Left ventricle myocardium superior (tissue), 1 donor: ENCODE measurements around the gene WDFY2. TPM values are rescaled to one million over a fixed set of nuclear protein-coding genes. Genes with fewer than 3 reads are reported as not detected.
A peak's percentile ranks its signal among the peaks of the same experiment; 100 is the strongest.
"Not testable (repeated sequence)": the region's sequence is repeated elsewhere in the genome, so short reads cannot be mapped to it uniquely, and the experiment has no call there.

Experiments used
- ATAC-seq: fragments of 200-7000 bp; cut with Tn5 transposase; one replicate; pipeline ENCODE4 v1.9.1; 2020; ENCODE audit warnings: mild to moderate bottlenecking, moderate library complexity
- DNase-seq: peaks from one replicate; pipeline ENCODE4 v3.0.0-alpha.2; 2020
- intact Hi-C: fragments of 100-400 bp; cut with micrococcal nuclease; formaldehyde crosslinking; loops from one replicate; pipeline ENCODE4 v1.11.0; 2022
- total RNA-seq: library from RNA; stranded (reverse); fragmentation: NEBNext Ultra II Directional; extraction: Animal tissue kit (Norgen Biotek cat#: 25700); gene quantifications from one replicate; pipeline ENCODE4 v1.2.1, GENCODE V29; 2021
- donor health status: DM: no; HTN: yes; CAD: no; lungs with severe emphysema.

WDFY2 gene
- total RNA-seq, 1 donor from 2014 or later = 4.9 TPM

GRCh38 chr13:51624207-51624606 is 39.9 kb downstream of the WDFY2 start:
- no peak for ATAC-seq
- DNase-seq = no peak
- intact Hi-C loops = no loop called here

DNA sequence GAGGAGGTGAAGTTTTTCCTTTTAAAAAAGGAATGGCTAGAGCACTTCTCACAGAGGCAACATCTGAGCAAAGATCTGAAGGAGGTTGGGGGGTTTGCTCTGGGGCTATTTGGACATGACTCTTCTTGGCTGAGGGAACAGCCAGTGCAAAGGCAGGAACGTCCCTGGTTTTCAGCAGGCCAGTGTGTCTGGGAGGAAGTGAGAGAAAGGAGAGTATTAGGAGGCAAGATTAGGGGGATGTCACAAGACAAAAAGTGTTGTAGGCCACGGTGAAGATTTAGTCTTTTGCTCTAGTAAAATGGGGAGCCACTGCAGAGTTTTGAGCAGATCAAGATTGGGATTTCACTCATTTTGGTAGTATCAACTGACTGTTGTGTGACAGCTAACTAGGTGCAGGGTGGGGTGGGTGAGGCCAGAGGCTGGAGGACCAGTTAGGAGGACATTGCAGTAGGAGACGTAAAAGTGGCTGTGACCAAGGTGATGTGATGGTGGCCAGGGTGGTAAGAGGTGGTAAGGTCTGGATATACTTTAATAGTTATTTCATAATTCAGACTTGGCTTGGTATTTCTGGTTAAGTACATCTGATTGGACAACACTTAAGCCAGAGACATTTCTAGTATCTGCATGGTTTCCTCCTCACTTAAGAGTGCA is 40.6 kb downstream of the WDFY2 start:
- no peak for ATAC-seq
- intact Hi-C loops = no loop called here
- DNase-seq = no peak

GRCh38 chr13:51625555-51626345 is 41.5 kb downstream of the WDFY2 start:
- no peak for DNase-seq
- ATAC-seq = peak; percentile 74
- intact Hi-C loops = no loop called here

DNA sequence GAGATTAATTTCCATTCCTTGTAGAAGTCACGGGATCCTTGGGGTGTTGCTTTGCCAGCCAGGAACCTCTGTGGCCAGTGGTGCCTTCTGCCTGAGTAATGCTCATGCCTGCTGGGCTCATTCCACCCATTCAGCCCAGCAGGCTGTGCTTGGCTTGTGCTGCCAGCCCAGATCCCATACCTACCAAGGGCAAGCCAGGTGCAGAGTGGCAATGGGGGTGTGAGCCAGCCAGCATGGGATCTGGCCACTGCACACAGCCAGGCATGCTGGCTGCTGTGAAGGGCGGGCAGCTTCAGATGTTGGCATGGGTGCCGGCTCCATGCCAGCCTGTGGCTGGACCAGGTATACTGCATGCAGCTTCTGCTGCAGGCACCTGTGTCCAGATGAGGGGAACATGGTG is 42.5 kb downstream of the WDFY2 start:
- DNase-seq (peak; percentile 59), ATAC-seq (peak; percentile 75)
- intact Hi-C loops = no loop called here

- intact Hi-C loops = no loop called here
- DNase-seq = no peak
- ATAC-seq = no peak
Measured at GRCh38 chr13:51628059-51628852, 44.0 kb downstream of the WDFY2 start.

GRCh38 chr13:51629491-51630287 is 45.4 kb downstream of the WDFY2 start:
- intact Hi-C loops = no loop called here
- DNase-seq = no peak
- ATAC-seq = no peak

DNA sequence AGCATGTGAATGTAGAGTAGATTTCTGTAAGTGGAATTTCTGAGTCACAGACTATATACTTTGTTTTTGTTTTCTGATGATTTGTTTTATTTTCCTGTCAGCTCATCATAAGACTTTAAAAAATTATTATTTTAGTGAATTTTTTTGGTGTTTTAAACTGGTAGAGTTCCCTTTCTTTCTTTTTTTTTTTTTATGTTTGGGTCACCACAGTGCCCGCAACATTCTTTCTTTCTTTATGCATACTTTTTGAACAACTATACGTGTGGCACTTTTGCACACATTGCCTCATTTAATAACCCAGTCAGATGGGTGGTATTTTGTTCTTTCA is 46.0 kb downstream of the WDFY2 start:
- intact Hi-C loops = no loop called here
- no peak for DNase-seq
- ATAC-seq = no peak

- intact Hi-C loops = no loop called here
- peak; percentile 51 for ATAC-seq
- no peak for DNase-seq
Measured at GRCh38 chr13:51632591-51633362, 48.5 kb downstream of the WDFY2 start.

DNA sequence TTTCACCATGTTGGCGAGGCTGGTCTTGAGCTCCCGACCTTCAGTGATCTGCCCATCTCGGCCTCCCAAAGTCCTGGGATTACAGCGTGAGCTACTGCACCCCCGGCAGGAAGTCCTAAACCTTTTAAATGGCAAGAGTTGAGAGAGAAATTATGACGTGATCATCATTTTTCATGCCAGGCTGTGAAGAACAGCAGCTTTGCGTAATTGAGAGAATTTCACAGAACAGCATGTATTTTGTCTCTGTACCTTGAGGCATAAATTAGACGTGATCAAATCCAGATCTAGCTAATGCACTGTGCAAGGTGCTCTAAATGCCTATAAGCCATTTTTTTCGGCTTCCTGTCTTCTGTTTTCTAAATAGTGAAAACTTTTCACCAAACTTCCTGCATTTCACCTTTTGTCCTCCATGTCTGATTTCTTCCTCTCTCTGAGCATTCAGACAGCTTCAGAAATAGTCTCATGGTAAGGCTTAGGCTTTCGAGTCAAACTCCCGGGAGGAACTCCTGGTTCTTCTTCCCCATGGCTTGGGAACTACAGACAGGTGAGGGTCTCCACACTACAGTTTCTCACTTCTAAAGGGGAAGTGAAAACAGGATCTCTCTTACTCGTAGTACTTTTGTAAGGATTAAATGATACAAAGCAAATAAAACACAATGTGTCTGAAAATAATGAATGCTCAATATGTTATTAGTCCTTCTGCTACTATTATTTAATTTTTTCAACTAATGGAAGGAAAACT is 51.0 kb downstream of the WDFY2 start:
- intact Hi-C loops = no loop called here
- DNase-seq (no peak), ATAC-seq (no peak)

DNA sequence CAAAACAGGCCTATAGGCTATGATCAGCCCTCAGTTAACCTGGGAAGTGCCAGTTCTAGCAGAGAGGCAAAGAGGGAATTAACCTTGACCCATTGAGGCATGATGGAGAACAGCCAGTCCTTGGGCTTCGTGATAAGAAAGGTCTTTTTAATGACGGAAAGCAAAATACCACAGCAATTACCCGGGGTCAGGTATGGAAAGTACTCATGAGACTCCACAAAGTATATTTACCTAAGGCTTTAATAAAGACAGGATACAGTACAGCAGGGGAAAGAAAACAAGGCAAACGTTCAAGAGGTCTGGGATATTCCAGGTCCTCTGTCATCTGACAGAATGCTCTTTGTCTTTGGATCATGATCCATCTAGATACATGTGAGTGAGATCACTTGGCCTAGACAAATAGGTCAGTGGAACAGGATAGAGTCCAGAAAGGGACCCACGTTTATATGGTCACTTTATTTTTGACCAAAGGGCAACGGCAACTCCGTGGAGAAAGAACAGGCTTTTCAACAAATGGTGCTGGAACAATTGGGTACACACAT is 52.2 kb downstream of the WDFY2 start:
- intact Hi-C loops = no loop called here
- peak; percentile 49 for ATAC-seq
- DNase-seq = no peak

- DNase-seq = no peak
- ATAC-seq = no peak
- intact Hi-C loops = no loop called here
Measured at GRCh38 chr13:51637852-51638215, 53.6 kb downstream of the WDFY2 start.

DNA sequence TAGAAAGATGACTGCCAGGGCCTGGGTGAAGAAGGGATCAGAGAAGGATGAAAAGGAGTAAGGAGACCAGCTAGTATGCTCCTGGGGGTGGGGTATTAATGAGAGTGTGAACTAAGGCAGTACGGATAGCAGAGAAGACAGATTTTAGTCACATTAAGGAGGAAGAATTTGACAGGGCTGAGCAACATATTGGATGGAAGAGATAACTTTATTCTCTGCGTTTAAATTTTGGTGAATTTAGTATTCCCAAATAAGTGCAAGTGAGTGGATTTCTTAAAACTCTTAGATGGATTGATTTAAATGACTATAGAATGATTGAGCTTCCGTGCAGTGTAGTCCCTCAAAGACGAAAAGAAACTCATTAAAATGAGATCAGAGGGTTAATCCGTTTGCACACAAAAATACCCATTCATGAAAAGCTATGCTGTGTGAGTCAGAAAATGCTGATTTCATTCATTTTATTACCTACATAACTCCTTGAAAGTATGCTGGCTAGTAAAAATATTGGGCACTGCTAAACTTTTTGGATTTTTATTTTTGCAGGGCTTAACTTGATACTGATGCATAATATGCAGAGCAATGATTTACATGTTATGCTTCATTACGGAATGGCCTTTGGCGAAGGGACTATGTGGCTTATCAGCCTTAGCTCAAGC is 54.1 kb downstream of the WDFY2 start:
- intact Hi-C loops = no loop called here
- ATAC-seq (no peak), DNase-seq (no peak)

DNA sequence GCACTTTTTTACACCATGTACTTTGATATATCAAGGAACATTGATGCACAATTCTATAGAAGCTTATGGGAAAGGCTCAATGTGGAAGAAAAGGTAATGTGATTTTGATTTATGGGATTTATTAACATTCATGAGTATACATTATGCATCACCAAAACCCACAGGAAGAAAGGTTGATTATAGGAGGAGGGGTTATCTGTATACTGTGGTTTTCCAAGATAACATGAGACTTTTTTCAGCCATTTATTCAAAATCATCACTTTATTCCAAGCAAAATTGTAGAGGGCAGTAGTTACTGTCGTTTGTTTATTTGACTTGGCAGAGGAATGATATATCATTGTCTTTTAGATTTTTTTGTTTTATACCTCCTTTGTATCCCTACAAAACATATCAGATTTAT is 54.9 kb downstream of the WDFY2 start:
- DNase-seq = no peak
- intact Hi-C loops = no loop called here
- ATAC-seq = no peak

GRCh38 chr13:51640696-51641095 is 56.4 kb downstream of the WDFY2 start:
- not testable (repeated sequence) for DNase-seq

GRCh38 chr13:51643105-51643881 is 59.0 kb downstream of the WDFY2 start:
- ATAC-seq = no peak
- DNase-seq = no peak
- intact Hi-C loops = no loop called here

More at GRCh38 chr13:51640696-51641095, 56.4 kb downstream of the WDFY2 start:
- intact Hi-C loops, ATAC-seq: not testable (repeated sequence)

DNA sequence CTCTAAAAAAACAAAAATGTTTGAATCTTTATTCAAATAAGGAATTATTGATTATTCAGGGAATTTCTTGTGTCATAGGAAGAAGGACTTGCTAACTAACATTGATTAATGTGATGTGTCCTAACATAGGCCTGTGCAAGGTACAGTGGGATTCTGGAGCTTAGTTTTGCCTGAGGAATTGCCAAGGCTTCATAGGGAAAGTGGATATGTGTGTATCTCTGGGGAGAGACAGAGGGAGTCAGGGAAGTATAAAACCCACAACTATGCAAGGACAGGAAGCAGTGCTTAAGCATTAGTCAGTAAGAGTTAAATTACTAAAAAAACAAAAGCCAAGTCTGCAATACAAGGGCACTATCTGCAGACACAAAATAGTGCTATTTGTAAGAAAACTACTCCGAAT is 59.6 kb downstream of the WDFY2 start:
- DNase-seq (no peak), ATAC-seq (peak; percentile 38)
- intact Hi-C loops = no loop called here

GRCh38 chr13:51644654-51645053 is 60.4 kb downstream of the WDFY2 start:
- DNase-seq (no peak), ATAC-seq (peak; percentile 69)
- intact Hi-C loops = no loop called here
